ENCODE data around the gene NRF1.
"Not testable (repeated sequence)": the region's sequence is repeated elsewhere in the genome, so short reads cannot be mapped to it uniquely, and the experiment has no call there.

Gene NRF1

DNA sequence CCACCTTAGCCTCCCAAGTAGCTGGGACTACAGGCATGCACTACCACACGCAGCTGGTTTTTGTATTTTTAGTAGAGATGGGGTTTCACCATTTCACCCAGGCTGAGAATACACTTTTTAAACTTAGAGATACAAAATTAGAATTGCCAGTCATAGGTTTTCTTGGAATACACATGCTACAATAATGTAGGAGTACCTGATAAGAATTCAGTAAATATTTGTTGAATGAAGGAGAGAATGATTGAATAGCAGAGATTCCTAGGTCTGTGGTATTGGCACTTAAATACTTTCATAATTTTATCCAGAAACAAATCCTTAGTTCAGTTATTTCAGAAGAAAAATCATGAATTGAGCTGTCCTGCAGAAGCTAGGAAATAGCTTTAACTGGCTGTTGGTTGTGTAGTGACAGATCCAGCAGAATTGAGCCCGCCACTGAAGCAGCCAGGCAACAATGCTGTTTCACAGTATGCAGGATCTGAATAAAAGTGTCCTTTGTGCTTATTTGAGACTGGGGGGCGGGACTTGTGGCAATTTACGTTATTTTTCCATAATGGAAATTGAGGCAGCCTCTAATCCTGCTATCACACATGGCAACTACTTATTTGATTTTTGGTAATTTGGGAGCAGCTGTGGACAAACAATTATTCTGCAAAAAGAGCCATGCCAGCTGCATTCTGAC is 31.5 kb downstream of the NRF1 start:
- no peak overlapping the region for H3K4me3 ChIP-seq
- H3K27ac ChIP-seq = no peak overlapping the region

DNA sequence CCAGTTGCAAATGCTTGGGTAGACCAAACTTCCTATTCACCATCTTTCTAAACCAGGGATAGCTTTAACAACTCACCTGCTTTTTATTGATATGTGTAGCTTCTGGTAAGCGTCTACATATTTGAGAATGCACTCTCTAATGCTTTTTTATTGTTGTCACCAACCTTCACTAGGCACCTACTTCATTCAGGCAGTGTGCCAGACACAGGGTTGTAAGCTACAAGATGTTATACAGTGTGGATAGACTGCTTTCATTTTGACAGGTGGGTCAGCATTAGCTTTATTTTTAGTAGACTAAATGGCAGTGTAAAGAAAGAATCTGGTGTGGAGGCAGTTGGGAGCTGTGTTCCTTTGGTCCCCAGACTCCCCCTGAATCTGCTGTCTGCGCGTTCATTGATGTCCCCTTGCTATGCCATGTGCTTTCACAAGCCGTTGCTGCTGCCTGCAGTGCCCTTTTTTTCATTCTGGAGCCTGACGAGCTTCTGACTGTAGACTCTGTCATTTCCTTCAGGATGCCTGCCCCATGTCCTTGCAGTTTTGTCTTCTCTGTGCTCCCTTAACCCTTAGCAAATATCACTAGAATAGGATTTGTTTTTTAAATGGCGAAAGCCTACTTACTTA is 32.1 kb downstream of the NRF1 start:
- no peak overlapping the region for H3K27ac ChIP-seq
- H3K4me3 ChIP-seq = no peak overlapping the region

DNA sequence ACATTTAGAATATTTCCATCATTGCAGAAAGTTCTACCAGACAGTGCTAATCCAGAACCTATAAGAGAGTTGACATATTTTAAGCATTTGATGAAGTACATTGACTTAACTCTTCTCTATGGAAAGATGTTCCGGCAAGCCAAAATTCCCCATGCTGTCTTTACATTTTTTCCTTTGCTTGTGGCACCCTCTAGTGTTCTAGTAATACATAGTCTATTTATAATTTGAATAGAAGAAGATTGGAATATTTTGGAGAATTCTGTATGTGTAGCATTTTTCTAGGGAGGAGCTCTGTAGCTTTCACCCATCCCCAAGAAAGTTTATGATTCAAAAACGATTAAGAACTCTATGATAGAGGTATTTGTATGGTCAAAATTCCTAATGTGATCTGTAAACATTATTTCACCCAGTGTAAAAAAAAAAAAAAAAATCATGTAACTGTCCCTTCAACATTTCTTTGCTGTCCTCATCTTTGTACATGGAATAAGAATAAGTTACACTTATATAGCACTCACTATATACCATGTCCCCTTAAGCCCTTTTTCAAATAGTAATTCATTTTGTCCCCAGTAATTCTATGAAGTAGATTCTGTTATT is 33.2 kb downstream of the NRF1 start:
- no peak overlapping the region for H3K4me3 ChIP-seq
- H3K27ac ChIP-seq = no peak overlapping the region

DNA sequence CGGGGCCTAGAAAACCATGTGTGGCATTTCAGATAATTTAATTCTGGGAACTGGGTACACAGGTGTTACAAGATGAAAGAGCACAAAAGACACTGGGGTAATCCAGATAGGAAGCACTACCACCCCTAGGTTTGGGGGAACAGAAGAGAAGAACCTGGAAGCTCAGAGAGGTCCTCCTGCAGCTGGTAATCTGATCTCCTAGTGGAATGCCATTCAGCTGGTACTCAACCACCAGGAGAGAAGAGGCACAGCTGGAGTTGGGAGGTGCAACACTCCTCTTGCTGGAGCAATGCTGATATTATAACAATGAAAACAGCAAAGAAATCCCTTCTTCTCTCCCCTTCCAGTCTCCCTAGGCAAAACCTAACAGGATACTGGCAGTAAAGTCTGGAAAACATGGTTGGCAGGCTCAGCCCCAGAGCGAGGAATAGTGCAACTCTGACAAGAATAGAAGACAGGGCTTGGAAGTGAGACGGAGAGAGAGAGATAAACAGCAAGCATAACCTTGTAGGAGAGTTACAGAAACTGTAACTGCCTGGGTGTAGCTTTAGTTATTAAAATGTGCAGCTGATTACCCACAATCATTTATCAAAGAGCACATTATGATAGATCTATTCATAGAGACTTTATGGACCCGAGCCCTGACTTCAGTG is 35.0 kb downstream of the NRF1 start:
- Histone ChIP-seq H3K4me3 (no peak overlapping the region), H3K27ac (no peak overlapping the region)

DNA sequence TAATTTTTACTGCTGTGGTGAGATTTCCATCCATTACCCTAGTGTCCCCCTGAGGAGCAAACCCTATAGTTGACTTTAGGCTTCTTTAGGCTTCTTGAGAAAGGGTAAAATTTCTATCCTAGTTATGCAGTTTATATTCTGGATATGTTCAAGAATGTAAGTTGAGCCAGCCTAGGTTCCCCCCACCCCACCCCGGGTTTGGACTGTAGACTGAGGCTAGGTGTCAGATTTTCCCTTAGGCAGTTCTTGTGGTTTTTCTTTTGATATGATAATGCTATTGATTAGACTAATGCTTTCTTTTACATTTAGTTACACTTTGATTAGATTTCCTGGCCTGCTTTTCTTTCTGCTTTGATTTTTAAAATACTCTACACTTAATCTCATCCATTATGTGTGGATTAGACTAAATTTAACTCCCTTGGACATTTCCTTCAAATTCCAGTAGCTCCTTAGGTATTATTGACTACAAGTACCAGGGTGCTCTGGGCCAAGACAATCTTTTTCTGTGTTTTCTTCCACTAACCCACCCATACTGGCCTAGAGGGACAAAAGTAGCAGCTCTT is 37.7 kb downstream of the NRF1 start:
- no peak overlapping the region for H3K27ac ChIP-seq
- H3K4me3 ChIP-seq = no peak overlapping the region

DNA sequence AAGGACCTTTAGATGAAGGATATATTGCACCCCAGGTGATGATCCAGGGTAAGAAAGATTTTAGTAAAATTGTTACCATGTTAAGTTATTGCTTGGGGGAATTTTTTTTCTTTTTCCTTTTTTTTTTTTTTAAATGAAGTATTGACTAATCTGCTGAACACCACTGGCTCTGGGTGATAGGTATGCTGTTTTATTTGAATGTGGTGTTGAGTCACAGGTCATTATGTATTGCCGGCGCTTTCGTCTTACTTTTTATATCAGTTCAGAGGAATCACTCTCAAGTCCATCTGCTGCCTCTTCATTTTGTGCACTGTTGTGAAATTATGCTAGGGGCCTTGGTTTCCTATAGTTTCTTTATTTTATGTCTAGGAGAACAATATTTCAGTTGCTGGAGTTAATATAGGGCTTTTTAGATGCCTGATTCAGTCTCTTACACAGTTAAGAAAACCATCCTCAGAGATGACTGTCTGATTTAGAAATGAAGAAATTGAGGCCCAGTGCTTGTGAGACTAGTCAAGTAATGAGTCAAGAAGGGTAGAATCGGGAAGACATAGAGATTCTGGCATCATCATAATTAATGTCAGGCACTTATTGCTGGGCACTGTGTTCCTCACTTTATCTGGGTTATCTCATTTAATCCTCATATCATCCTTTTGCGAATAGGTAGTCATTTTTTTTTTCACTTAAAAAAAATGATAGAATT is 38.7 kb downstream of the NRF1 start:
- Histone ChIP-seq H3K27ac (no peak overlapping the region), H3K4me3 (no peak overlapping the region)

DNA sequence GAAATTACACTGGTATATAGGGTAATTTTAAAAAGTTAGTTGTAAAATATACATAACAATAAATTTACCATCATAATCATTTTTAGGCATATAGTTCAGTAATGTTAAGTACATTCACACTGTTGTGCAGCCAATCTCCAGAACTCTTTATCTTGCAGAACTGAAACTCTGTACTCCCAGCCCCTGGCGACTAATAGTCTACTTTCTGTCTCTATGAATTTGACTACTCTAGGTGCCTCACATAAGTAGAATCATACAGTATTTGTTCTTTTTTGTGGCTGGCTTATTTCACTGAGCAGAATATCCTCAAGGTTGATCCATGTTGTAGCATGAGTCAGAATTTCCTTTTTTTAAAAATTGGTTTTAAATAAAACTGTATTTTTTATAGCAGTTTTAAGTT is 41.4 kb downstream of the NRF1 start:
- Histone ChIP-seq H3K4me3 (no peak overlapping the region), H3K27ac (no peak overlapping the region)

DNA sequence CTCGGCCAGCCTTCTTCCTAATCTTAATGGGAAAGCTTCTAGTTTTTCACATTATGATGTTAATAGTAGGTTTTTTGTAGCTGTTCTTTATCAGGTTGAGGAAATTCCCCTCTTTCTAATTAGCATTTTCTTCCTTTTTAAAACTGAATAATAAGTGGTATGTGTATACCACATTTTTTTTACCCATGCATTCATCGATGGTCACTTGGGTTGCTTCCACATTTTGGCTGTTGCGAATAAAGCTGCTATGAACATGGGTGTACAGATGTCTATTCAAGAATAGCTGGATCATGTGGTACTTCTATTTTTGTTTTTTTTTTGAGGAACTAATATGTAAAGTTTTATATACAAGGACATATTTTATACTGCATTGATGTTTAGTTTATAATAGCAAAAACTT is 44.3 kb downstream of the NRF1 start:
- H3K4me3 ChIP-seq = no peak overlapping the region
- no peak overlapping the region for H3K27ac ChIP-seq

DNA sequence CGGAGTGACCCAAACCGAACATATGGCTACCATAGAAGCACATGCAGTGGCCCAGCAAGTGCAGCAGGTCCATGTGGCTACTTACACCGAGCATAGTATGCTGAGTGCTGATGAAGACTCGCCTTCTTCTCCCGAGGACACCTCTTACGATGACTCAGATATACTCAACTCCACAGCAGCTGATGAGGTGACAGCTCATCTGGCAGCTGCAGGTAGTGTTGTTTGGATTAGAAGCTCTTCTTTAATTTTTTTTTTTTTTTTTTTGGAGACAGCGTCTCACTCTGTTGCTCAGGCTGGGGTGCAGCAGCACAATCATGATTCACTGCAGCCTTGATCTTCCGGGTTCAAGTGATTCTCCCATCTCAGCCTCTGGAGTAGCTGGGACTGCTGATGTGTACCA is 45.8 kb downstream of the NRF1 start:
- Histone ChIP-seq H3K27ac (no peak overlapping the region), H3K4me3 (no peak overlapping the region)

DNA sequence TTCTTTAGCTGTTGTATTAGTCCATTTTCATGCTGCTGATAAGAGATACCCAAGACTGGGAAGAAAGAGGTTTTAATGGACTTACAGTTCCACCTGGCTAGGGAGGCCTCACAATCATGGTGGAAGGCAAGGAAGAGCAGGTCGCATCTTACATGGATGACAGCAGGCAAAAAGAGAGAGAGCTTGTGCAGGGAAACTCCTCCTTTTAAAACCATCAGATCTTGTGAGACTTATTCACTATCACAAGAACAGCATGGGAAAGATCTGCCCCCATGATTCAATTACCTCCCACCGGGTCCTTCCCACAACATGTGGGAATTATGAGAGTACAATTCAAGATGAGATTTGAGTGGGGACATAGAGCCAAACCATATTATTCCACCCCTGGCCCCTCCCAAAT is 48.4 kb downstream of the NRF1 start:
- not testable (repeated sequence) for H3K4me3 ChIP-seq, H3K27ac ChIP-seq

DNA sequence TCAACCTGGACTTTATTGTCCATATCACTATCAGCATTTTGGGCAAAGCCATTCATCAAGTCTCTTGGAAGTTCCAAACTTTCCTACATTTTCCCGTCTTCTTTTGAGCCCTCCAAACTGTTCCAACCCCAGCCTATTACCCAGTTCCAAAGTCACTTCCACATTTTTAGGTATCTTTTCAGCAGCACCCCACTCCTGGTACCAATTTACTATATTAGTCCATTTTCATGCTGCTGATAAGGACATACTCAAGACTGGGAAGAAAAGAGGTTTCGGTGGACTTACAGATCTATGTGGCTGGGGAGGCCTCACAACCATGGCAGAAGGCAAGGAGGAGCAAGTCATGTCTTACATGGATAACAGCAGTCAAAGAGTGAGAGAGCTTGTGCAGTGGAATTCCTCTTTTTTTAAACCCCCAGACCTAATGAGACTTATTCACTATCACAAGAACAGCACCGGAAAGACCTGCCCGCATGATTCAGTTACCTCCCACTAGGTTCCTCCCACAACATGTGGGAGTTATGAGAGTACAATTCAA is 50.2 kb downstream of the NRF1 start:
- no peak overlapping the region for H3K4me3 ChIP-seq

DNA sequence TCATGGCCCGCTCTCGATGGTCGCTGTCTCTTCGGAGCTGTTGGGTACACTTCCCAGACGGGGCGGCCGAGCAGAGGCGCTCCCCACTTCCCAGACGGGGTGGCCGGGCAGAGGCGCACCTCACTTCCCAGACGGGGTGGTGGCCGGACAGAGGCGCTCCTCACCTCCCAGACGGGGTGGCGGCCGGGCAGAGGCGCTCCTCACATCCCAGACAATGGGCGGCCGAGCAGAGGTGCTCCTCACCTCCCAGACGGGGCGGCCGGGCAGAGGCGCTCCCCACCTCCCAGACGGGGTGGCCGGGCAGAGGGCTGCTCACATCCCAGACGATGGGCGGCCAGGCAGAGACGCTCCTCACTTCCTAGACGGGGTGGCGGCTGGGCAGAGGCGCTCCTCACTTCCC is 51.7 kb downstream of the NRF1 start:
- not testable (repeated sequence) for H3K4me3 ChIP-seq

More for the DNA sequence above, 50.2 kb downstream of the NRF1 start:
- H3K27ac ChIP-seq = no peak overlapping the region

DNA sequence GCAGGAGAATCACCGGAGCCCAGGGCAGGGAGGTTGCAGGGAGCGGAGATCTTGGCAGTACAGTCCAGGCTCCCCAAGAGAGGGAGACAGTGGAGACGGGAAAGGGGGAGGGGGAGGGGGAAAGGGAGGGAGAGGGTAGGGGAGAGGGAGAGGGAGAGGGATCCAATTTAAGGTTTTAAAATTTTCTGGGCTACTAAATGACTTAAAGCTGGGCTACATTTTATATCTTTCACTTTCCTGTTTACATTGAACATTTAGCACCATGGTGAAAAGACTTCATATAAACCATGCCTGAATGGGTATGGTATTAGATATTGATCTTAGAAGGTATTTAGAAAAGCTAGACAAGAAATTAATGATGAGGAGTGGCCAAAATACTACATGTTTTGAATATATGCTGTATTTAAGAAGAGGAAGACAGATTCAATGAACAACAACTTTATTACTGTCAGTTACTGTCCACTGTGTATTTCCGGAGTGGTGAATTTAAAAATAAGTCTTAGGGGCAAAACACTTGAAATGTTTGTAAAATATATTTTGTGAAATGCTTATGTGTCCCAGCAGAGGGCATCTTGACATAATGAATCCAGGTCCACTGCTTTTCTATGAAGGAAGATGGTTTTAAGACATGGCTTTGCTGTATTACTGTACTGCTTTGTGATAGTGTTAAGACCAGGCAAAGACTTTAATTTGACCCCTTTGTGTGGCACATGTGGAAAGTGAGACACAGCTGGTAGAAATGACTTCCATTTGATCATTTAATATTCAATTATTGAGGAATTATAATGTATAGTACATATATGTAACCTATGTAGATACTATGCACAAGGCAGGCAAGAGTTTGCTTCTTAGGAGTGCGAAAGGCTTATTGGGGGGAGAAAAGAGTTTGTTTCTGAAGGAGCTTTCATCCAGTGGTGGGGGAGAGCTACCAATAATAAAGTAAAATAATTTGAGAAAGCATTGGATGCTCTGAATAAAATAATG is 52.8 kb downstream of the NRF1 start:
- H3K4me3 ChIP-seq = no peak overlapping the region
- H3K27ac ChIP-seq = peak overlapping the region in 1 of 21 experiments; percentile 58

More for the DNA sequence above, 51.7 kb downstream of the NRF1 start:
- H3K27ac ChIP-seq = not testable (repeated sequence)

DNA sequence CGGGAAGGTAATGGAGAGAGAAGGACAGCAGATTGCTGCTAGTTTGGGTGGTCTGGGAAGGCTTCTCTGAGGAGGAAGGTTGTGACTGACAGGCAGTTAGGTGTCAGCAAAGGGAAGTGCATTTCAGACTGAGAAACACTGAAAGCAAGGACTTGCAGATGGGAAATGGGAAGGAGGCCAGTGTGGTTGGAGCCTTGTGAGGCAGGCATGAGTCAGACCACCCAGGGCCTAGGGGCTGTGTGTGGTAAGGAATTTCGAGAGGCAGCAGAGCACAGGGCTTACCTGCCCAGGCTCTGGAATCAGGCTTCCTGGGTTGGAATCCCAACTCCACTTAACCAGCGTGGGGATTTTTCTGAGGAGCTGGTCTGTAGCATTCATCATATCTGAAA is 53.5 kb downstream of the NRF1 start:
- H3K27ac ChIP-seq = peak overlapping the region in 1 of 21 experiments; percentile 58
- no peak overlapping the region for H3K4me3 ChIP-seq

DNA sequence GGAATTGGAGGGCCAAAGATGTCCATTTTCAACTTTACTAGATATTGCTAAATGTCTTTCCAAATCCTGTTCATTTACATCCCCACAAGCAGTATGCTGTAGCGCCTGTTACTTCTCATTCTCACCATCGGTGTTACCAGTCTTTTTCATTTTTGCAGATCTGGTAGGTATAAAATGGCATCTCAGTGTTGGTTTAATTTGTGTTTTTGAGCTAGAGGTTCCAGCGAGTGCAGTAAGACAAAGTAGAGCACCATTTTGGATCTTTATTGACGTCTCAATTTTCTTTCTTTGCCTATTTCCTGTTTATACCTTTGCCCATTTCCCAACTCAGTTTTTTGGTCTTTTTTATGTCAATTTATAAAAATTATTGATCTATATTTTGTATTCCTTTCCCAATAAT is 55.6 kb downstream of the NRF1 start:
- H3K27ac ChIP-seq = no peak overlapping the region

DNA sequence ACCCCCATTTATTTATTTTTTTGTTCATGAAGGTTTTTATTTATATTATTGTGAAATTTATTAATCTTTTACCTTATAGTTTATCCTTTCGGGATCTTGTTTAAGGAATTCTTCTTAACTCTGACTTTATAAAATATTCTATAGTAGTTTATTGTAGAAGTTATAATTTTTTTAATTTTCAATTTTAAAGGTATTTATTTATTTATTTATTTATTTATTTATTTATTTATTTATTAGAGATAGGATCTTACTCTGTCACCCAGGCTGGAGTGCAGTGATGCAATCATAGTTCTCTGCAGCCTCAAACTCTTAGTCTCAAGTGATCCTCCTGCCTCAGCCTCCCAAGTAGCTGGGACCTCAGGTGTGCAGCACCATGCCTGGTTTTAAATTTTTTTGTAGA is 56.0 kb downstream of the NRF1 start:
- H3K27ac ChIP-seq = no peak overlapping the region
- no peak overlapping the region for H3K4me3 ChIP-seq

More for the DNA sequence above, 55.6 kb downstream of the NRF1 start:
- H3K4me3 ChIP-seq = no peak overlapping the region

DNA sequence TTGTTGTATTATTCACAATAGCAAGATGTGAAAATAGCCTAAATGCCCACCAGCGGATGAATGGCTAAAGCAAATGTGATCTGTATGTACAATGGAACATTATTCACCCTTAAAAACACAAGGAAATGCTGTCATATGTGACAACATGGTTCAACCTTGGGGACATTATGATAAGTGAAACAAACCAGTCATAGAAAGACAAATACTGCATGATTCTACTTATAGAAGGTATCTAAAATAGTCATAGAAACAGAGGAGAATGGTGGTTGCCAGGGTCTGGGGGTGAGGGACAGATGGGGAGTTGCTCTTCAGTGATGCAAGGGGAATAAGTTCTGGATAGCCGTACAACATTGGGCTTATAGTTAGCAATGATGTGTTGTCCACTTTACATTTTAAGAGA is 58.4 kb downstream of the NRF1 start:
- Histone ChIP-seq H3K4me3 (no peak overlapping the region), H3K27ac (no peak overlapping the region)

DNA sequence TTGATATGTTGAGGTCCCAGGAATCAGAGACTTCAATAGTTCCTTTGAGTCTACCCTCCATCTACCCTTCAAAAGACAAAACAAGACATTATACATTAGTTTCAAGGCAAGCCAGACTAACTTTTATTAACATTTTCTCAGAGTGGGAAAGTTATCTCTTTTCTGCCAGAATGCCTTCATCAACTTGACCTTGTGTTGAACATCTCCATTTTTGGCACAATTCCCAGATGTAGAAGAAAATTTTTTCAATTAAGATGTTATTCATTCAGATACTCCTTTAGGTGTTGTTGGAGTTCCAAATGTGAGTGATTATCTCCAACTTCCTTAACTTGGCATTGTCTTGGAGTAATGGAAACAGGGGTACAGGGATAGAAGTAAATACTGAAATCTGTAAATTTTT is 59.1 kb downstream of the NRF1 start:
- no peak overlapping the region for H3K4me3 ChIP-seq
- no peak overlapping the region for H3K27ac ChIP-seq

DNA sequence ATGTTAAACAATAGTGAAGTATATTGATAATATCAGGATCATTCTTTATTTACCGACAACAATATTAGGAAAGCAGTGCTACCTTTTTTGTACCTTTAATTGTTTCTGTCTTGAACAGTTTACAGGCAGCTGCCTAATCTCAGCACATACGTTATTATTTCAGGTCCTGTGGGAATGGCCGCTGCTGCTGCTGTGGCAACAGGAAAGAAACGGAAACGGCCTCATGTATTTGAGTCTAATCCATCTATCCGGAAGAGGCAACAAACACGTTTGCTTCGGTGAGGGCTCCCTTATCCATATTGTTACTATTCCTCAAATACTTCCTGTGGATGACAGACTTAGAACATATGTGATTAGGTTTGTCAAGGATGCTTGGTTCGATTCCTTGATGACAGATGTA is 59.7 kb downstream of the NRF1 start:
- H3K27ac ChIP-seq = no peak overlapping the region
- H3K4me3 ChIP-seq = no peak overlapping the region

Data from skin epidermis (tissue), 12 donors.